Measurements from ENCODE around the gene PDE7B. TPM values are rescaled to one million over a fixed set of nuclear protein-coding genes. Genes with fewer than 3 reads are reported as not detected.
A peak's percentile ranks its signal among the peaks of the same experiment; 100 is the strongest.

The PDE7B gene
- total RNA-seq, 2 donors from 2014 or later = 9.0 to 11.2 TPM

- no peak for TF ChIP-seq CTCF (IDR thresholded peaks at IDR 0.05)
- Histone ChIP-seq H3K27ac (no peak overlapping the region), H3K4me1 (peaks cover 0 to 24% of the 10 kb centered on the region in 2 donors), H3K4me3 (no peak overlapping the region), H3K27me3 (no peaks in the 10 kb centered on the region), H3K9me3 (no peaks in the 10 kb centered on the region), H3K36me3 (no peaks in the 10 kb centered on the region)
- DNase-seq (ENCODE audit: low spot score) = no peak
These were observed 274.1 kb downstream of the PDE7B start for GRCh38 chr6:136125585-136125984.

- no peak for TF ChIP-seq CTCF (IDR thresholded peaks at IDR 0.05)
- H3K4me1 ChIP-seq = peaks cover 0 to 24% of the 10 kb centered on the region in 2 donors
- no peaks in the 10 kb centered on the region for H3K9me3 ChIP-seq
- H3K27ac ChIP-seq = peak overlapping the region; percentile 40 to 60
- no peak overlapping the region for H3K4me3 ChIP-seq
- DNase-seq (ENCODE audit: low spot score) = no peak
- H3K27me3 ChIP-seq = no peaks in the 10 kb centered on the region
- no peaks in the 10 kb centered on the region for H3K36me3 ChIP-seq
These were observed 276.4 kb downstream of the PDE7B start for GRCh38 chr6:136127873-136128272.

GRCh38 chr6:136129365-136129764 lies 277.9 kb downstream of the PDE7B start:
- Histone ChIP-seq H3K4me1 (peaks cover 0 to 19% of the 10 kb centered on the region in 2 donors), H3K27me3 (no peaks in the 10 kb centered on the region), H3K4me3 (no peak overlapping the region), H3K36me3 (no peaks in the 10 kb centered on the region), H3K9me3 (no peaks in the 10 kb centered on the region), H3K27ac (no peak overlapping the region)
- no peak for DNase-seq (ENCODE audit: low spot score)
- TF ChIP-seq CTCF (IDR thresholded peaks at IDR 0.05) = no peak

- H3K9me3 ChIP-seq = no peaks in the 10 kb centered on the region
- TF ChIP-seq CTCF (IDR thresholded peaks at IDR 0.05) = no peak
- no peak for DNase-seq (ENCODE audit: low spot score)
- no peak overlapping the region for H3K4me3 ChIP-seq
- no peaks in the 10 kb centered on the region for H3K36me3 ChIP-seq
- no peak overlapping the region for H3K27ac ChIP-seq
- H3K4me1 ChIP-seq = peaks cover 0 to 12% of the 10 kb centered on the region in 2 donors
- H3K27me3 ChIP-seq = no peaks in the 10 kb centered on the region
These were observed 282.8 kb downstream of the PDE7B start for GRCh38 chr6:136134268-136134667.

GRCh38 chr6:136134751-136135150 lies 283.2 kb downstream of the PDE7B start:
- no peak for DNase-seq (ENCODE audit: low spot score)
- Histone ChIP-seq H3K4me1 (peaks cover 0 to 12% of the 10 kb centered on the region in 2 donors), H3K27ac (no peak overlapping the region), H3K4me3 (no peak overlapping the region), H3K9me3 (no peaks in the 10 kb centered on the region), H3K36me3 (no peaks in the 10 kb centered on the region), H3K27me3 (no peaks in the 10 kb centered on the region)
- TF ChIP-seq CTCF (IDR thresholded peaks at IDR 0.05) = no peak

GRCh38 chr6:136136274-136136673 lies 284.8 kb downstream of the PDE7B start:
- H3K9me3 ChIP-seq = no peaks in the 10 kb centered on the region
- DNase-seq (ENCODE audit: low spot score) = no peak
- H3K4me3 ChIP-seq = no peak overlapping the region
- no peaks in the 10 kb centered on the region for H3K36me3 ChIP-seq
- peak in 1 of 2 donors; percentile 17 for TF ChIP-seq CTCF (IDR thresholded peaks at IDR 0.05)
- H3K4me1 ChIP-seq = peaks cover 0 to 12% of the 10 kb centered on the region in 2 donors
- H3K27ac ChIP-seq = no peak overlapping the region
- H3K27me3 ChIP-seq = no peaks in the 10 kb centered on the region

All from right atrium auricular region (tissue), 2 donors.